CD4-positive, alpha-beta T cell treated with Interferon gamma for 1 hour (primary cell): ENCODE measurements around the gene CACNA2D2.

Experiments
- DNase-seq: peaks from one replicate; pipeline ENCODE4 v3.0.0-alpha.2; 2020

The CACNA2D2 gene

GRCh38 chr3:50359760-50360110, 143.7 kb downstream of the CACNA2D2 start:
- no peak for DNase-seq

GRCh38 chr3:50358911-50359759, 144.3 kb downstream of the CACNA2D2 start, which contains the start of gene TMEM115:
TMEM115 (minus strand) TSS chr3:50359521; CDS start chr3:50359063, 458 bp downstream.
- peak; percentile 98 for DNase-seq

GRCh38 chr3:50358355-50358910, 145.0 kb downstream of the CACNA2D2 start:
- no peak for DNase-seq

DNA sequence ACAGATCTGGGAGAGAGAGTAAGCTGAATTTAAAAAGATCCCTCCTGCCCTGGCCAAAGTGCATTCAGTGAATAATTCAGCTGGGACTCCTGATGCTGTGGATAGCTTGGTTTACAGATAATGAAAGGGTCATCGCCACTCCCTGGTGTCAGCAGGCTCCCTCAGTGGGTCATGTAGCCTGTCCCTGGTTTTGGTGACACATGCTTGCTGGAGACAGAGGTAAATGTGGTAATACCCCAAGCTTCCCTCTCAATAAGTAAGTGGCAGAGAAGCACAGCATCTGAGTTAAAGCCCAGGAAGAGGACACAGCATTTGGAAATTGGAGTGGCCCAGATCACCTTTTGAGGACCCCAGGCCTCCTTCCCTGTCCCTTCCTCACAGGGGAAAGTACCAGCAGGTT, 146.0 kb downstream of the CACNA2D2 start:
- no peak for DNase-seq

GRCh38 chr3:50356553-50356952, 146.9 kb downstream of the CACNA2D2 start:
- no peak for DNase-seq

- DNase-seq: no peak
Measured at GRCh38 chr3:50355829-50356552, 147.4 kb downstream of the CACNA2D2 start.

- no peak for DNase-seq
Measured at GRCh38 chr3:50354850-50355249, 148.6 kb downstream of the CACNA2D2 start.

DNA sequence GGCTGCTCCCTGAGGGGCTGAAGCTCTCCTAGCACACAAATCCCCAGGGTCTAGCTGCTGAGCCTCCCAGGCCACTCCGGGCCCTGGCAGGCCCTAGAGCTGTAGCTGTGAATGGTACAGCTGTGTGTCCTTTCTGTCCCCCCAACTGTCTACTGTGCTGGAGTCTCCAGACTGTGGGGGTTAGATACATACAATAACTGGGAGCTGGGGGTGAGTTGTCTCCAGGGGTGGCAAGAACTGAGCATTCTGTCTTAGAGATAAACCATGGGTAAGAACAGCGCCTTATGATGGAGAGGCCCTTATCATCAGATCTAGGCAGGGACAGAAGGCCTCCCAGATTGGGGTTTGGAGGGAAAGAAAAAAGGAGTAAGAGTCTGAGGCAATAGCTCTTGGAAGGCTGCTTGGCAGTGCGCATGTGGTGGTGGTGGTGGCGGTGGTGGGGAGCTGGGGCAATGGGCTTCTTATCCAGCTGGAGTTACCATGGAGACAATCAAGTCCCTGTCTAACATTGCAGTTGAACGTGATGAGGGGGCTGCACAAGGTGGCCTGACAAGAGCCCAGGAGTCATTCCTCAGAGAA, 149.2 kb downstream of the CACNA2D2 start:
- DNase-seq: no peak

DNA sequence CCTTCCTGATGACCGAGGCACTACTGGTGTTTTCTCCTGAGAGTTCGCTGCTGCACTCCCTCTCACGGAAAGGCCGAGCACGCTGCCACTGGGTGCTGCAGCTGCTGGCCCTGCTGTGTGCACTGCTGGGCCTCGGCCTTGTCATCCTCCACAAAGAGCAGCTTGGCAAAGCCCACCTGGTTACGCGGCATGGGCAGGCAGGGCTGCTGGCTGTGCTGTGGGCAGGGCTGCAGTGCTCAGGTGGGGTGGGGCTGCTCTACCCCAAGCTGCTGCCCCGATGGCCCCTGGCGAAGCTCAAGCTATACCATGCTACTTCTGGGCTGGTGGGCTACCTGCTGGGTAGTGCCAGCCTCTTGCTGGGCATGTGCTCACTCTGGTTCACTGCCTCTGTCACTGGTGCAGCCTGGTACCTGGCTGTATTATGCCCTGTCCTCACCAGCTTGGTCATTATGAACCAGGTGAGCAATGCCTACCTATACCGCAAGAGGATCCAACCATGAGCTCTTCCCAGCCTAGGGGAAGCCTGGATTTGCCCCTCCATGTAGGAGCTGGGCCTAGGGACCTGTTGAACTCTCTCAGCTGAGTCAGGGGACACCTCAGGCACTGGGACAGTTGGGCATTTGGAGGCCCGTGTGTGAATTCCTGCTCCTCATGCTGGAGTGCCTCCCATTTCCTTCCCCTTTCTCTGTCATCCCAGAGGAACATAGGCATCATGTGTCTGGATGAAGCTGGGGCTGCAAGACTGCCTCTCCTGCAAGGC, 150.0 kb downstream of the CACNA2D2 start:
- no peak for DNase-seq

DNA sequence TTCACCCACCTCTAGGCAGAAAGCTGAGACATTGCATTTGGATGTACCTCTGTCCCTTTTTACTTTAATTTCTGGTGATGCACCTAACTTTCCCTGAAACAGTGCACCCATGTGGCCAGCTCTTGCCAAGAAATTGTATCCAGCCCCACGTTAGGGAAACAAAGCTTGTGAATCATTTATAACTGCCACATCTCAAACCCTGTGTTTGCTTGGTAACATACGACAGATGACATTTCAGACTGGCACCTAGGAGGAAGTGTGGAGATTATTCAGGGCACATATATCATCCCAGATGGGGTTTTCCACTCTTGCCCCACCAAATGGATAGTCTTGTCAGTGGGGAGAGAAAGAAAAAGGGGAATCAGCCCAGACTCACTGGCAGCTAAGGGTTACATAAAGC, 150.7 kb downstream of the CACNA2D2 start:
- DNase-seq: no peak

DNA sequence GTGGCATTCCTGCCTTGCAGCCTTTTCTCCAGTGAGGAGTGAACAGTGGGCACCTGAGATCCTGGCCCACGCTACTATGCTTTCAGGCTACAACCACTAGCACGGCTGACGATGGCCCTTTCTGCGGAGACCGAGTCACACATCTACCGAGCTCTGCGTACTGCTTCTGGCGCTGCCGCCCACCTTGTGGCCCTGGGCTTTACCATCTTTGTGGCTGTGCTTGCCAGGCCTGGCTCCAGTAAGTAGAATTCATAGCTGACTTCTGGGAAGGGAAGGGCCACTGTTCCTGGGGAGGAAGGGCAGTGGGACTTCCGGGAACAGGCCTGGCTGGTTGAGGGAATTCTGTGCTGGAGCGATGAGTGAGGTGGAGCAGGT, 152.1 kb downstream of the CACNA2D2 start:
- DNase-seq: no peak

DNA sequence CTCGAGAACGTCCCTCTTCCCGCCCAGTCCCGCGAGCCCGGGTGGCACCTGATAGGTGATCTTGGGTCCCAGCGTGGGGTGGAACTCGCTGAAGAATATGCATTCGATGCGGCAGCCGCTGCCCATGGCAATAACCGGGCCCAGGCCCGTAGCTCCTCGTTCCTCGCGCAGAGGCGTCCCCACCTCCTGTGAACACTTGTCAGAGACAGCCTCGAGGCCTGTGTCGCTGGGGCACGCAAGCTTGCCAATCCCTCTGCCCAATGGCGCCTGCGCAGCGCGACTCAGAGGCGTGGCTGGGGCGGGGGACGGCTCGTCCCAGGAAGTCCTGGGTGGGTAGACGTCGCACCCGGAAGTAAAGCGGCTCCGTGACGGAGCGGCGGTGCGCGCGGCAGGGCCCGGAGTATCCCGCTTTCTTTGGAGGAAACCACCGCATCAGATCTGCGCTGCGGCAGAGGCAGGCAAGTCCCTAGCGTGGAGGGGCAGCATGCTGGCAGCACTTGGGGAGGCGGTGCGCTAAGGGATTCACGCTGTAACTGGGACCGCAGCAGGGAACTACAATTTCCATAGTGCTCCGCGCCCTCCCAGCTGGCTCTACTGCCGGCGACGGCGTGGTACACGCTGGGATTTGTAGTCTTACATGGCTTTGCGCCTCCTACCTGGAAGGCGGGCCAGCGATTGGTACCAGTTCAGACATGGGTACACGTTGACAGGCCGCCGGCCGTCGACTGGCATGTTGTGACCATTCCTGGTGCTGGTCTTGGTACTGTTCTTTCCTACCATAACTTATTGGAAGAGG, 152.7 kb downstream of the CACNA2D2 start, which contains the start of the genes CYB561D2 and NPRL2:
CYB561D2 (plus strand) TSS at position 336 of the 796 bp plus-strand sequence. CDS start 572 bp downstream, outside the sequence.
NPRL2 (minus strand) TSS at position 249 of the 796 bp plus-strand sequence; CDS start at position 126, 123 bp downstream.
- peak; percentile 98 for DNase-seq

DNA sequence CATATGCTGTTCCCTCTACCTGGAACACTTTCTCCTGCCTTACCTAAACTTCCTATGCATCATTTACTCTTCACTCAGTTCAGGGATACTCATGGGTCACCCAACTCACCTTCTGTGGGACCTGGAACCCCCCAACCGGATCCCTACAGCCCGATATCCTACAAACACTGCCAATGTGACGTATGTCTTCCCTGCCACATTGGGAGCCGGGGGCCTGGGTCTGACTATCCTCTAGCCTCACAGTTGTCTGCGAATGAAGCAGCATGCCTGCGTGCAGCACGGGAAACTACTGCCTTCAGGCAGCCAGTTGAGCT, 153.3 kb downstream of the CACNA2D2 start:
- no peak for DNase-seq

- DNase-seq: peak; percentile 82
Measured at GRCh38 chr3:50347187-50347813, 156.1 kb downstream of the CACNA2D2 start.

DNA sequence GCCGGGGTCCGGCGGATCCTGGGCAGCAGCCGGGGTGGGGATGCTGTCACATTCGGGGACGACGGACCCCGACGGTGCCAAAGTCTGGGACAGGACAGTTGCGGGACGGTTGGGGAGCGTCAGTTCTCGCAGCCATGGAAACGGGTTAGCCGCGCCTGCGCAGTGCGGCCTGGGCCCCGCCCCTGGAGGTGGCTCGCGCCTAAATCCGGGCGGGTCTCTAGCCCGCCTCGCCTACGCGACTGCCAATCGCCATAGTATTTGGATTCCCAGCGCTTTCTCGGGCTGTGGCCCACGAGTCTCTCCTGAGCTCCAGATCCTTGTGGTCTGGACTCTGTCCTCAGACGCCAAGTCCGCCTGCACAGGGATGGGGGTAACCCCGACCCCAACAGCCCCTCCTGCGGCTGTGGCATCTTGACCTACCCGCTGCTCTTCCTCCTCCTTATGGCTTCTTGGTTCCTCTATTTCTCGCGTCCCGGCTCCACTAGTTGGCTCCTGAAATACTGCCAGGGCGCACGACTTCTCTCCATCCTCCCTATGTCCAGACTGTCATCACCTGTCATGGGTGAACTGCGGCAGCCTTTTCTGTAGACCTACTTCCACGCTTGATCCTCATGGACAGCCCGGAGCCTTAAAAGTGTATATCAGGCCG, 157.7 kb downstream of the CACNA2D2 start, which contains the start of gene ZMYND10:
ZMYND10 (minus strand) TSS at position 147 of the 649 bp plus-strand sequence. CDS start 153 bp downstream, outside the sequence.
- DNase-seq: peak; percentile 76

DNA sequence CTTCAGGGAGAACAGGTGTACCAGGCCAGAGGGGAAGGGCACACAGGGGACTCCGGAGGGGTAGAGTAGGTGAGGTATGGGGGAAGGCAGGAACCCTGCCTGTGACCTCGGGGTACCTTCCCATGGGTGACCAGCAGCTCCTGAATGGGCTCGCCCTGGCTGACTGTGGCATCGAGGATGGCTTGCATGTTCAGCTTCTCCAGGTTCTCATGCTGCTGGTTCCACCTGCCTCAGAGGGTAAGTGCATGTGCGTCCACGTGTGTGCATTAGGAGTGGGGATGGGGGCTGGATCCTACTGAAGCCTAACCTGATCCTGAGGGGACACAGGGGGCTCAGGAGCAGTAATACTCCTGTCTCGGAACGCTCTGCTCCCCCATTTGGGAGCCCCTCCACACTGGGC, 158.4 kb downstream of the CACNA2D2 start:
- no peak for DNase-seq

GRCh38 chr3:50342813-50343633, 160.4 kb downstream of the CACNA2D2 start:
- no peak for DNase-seq

DNA sequence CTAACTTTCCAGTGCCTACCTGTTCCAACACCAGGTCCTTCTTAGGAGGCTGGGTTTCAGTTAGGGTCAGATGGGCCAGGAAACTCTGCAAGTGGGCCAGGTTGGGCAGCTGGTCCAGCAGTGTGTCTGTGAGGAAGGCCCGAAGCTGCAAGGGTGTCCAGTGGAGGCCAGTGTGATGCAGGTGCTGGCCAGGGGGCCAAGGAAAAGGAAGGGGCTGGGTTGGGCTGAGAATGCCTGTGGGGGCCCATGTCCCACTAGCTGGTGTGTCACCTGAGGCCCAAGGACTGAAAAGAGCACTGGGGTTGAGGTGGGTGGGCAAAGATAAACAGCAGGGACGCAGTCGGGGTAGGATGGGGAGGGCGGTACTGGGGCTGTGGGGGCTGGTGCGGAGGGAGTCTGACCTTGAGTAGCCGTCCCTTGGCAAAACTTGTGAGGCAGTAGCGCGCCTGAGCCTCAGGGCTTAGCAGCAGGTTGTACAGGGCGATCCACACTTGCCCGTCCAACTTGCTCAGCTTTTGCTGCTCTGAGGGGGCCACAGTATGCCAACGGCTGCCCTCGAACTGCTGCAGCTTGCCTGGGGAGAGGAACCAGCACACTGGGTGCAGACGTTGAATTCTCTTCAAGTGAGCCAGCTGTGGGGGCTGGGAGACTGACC, 161.3 kb downstream of the CACNA2D2 start:
- DNase-seq: no peak

GRCh38 chr3:50341537-50341936, 161.9 kb downstream of the CACNA2D2 start:
- no peak for DNase-seq
